HG02840 (cell line): ENCODE data around the gene CHST10.
"Not testable (repeated sequence)": the region's sequence is repeated elsewhere in the genome, so short reads cannot be mapped to it uniquely, and the experiment has no call there.

ENCODE experiments used
- ATAC-seq: cut with Tn5 transposase; IDR thresholded peaks from one replicate; pipeline ENCODE4 v1.9.1; 2021; ENCODE audit warnings: mild to moderate bottlenecking, moderate library complexity, moderate number of reproducible peaks; ENCODE audit not compliant: unreplicated experiment, low FRiP score

CHST10 gene, protein sequence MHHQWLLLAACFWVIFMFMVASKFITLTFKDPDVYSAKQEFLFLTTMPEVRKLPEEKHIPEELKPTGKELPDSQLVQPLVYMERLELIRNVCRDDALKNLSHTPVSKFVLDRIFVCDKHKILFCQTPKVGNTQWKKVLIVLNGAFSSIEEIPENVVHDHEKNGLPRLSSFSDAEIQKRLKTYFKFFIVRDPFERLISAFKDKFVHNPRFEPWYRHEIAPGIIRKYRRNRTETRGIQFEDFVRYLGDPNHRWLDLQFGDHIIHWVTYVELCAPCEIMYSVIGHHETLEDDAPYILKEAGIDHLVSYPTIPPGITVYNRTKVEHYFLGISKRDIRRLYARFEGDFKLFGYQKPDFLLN

DNA sequence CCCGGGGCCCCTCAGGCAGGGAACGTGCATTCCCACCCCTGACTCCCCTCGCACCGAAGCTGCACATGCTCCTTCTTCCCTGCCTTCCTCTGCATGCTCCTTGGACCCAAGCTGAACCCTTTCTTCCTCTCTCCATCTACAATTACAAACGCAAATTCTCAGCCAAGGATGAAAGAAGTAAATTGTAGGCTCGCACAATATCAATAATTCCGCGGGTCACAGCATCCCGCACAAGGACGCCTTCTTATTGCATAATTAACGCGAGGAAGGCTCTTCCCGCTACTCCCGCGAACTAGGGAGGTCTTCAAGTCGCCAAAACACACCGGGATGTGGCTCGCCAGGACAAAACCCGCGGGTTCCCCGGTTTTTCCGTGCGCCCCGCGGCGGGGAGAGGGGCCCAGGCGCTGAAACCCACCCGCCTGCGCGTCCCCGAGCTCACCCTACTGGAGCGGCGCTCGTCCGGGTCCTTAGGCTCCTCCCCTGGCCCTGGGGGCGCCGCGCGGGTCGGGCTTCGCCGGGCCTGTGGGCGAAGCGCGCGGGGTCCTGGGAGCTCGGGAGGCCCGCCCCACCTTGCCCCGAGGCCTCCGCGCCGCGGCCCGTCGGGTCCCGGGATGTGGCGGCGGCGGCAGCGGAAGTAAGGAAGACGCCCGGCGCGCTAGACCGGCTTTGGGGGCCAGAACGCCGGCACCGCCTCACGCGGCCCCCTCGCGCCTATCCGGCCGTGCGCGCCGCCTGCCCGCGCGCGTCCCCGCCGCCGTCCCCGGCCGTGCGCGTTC, at the start of gene CHST10:
CHST10 (minus strand) TSS at position 734 of the 776 bp plus-strand sequence. CDS start 10,993 bp downstream, outside the sequence.
- ATAC-seq = peak; percentile 92

DNA sequence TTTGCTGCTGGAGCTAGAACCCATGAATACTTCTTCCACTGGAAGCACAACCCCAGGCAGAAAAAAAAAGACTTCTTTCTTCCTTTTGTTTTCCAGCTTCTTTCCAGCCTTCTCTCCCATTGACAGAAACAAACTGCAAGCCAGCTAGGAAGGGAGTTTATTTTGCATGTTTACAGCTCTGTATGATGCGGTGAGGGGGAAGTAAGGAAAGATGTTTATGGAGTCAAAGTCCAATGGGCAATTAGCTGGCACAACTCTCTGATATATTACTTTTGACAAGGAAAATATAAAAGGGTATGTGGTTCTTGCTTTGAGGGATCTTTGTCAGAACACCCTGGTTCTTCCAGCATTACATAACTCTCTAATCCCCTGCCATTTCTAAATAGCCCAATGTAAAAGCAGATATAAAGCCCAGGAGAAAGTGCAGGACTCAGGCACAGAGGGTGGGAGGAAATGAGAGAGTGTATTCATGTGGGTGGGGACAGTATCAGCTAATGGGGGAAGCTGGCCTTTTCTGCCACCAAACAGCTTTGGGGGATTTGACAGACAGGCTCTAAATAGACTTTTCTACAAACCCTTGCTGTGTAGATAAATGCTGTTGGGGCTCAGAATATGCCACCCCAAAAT, 43.5 kb upstream of the CHST10 start:
- no peak for ATAC-seq

DNA sequence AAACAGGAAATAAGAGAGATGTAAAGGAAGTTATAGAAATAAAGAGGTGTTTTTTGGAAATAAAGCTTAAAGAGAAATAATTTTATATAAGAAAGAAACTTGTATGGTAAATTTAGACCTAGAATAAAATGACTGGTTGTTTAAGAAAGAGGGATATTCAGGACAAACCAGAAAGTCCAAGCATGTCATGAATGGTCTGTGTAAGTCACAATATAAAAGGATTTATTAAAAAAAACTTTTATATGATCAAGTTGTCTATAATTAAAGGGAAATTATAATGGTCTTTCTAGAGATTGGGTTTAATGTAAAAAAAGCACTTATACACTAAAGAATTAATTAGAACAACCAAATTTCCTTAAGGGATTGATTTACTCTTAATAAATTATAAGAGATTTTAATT, 38.9 kb upstream of the CHST10 start:
- ATAC-seq = not testable (repeated sequence)

DNA sequence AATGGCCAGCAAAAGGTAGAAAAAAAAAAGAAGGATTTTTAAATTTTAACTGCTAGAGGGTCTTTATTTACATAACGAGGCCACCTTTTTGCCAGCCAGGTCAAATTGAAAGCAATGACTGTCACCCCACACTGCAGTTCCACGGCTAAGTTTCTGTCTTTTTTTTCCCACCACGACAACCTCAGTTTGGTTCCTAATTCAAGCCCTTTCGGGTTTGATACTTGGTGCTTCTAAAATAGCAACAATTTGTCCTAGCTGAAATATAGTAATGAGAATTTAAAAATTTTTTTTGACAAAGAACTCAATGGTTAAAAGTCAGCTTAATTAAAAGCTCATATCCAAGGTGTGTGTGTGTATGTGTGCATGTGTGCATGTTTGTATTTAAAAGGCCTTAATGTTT, 36.4 kb upstream of the CHST10 start:
- ATAC-seq = no peak

DNA sequence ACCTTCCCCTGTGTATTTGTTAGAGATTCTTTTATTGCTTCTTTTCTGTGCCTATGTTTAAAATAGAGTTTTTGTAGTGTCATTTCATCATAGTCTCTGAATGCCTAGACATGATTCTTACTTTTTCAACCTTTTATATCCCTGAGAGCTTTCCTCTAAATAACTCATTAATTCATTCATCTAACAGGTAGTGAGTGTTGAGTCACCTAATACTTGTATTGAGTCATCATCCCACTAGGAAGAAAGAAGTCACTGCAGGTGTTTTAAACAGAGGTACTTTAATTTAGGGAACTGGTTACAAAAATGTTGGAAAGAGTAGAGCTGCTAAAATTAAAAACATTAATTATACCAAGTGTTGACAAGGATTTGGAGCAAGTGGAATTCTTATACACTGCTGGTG, 34.3 kb upstream of the CHST10 start:
- no peak for ATAC-seq

DNA sequence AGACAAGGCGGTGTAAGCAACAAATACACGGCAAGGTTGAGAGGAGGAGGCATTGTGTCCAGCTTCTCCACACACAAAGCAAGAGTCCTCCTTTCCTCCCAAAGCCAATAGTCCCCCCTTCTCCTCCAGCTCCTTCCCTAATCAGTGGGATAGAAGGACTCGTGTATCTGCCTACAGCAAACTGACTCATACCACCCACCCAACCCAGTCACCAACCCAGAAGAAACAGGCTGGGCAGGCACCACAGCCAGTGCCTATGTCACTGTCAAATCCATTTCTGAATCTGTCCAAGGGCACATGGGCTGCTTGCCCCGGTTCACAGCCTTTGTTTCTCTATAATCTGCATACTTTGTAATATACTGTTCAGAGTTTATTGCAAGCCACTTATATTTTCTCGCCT, 33.6 kb upstream of the CHST10 start:
- ATAC-seq = no peak

DNA sequence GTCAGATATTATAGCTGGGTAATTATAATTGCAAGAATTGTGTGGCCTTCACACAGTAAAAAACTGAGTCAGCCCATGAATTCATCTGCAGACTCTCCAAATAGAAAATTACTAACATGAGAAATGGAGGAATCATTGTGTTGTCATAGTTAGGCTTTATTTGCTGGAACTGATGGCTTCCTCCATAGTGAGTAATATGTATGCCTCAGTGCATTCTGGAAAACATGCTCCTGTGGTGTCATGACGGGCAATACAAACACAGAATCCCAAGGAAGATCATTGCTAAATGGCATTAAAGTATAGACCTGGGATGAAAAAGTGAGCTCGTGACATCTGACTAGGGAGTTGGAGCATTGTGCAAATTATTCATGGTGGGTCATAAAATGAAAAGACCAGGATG, 29.2 kb upstream of the CHST10 start:
- ATAC-seq = no peak

DNA sequence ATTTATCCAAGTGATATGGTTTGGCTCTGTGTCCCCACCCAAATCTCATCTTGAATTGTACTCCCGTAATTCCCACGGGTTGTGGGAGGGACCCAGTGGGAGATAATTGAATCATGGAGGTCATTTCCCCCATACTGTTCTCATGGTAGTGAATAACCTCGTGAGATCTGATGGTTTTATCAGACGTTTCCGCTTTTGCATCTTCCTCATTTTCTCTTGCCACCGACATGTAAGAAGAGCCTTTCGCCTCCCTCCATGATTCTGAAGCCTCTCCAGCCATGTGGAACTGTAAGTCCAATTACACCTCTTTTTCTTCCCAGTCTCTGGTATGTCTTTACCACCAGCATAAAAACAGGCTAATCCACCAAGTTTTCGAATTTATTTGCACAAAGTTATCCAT, 20.3 kb upstream of the CHST10 start:
- ATAC-seq = no peak

DNA sequence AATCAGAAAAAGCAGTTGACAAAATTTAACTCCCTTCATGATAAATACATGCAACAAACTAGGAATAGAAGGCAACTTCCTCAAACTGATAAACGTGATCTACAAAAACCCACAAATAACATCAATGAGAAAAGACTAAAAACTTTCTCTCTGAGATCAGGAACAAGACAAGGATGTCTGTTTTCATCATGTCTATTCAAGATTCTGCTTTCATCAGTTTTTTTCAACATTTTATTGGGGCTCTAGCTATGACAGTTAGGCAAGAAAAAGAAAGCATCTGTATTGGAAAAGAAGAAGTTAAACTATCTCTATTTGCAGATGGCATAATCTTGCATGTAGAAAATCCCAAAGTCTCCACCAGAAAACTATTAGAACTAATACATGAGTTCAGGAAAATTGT, 12.3 kb upstream of the CHST10 start:
- ATAC-seq = no peak

DNA sequence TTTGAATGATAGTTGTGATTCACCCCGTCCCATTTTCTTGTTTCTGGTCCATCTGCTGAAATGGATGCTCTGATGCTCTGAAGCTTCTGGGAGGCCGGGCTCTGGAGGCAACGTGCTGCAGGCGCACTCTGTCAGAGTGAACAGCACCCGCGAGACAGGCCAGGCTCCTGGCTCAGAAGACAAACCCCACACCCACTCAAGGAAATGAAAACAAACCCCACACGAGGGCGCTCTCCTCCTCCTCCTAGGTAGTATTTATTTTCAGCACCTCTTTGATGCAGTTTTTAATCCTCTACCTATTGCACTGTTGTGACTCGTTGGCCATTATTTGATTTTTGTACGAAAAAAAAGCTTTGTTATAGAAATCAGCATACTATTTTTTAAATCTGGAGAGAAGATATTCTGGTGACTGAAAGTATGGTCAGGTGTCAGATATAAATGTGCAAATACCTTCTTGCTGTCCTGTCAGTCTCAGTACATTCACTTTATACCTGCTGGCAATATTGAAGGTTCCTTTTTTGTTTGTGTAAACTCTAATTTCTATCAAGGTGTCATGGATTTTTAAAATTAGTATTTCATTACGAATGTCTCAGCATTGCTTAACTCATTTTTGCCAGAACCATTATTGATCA, 10.3 kb upstream of the CHST10 start:
- no peak for ATAC-seq

DNA sequence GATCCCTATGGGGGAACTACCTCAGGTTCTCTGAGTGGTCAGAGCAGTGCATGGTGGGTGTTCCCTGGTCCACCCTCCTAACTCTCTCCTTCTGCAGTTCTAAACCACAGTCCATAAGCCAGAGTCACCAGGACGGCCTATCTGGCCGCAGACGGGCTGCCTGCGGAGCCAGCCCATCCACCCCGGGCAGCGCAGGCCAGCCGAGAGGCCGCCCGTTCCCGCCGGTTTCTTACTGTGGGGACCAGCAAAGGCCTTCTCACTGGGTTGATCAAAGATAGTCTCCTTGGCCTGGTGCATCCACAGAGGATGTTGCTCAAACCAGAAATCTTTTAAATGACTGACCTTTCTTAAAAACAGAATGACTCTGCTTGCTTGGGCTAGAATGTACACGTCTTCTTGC, 9.6 kb upstream of the CHST10 start:
- ATAC-seq = no peak

DNA sequence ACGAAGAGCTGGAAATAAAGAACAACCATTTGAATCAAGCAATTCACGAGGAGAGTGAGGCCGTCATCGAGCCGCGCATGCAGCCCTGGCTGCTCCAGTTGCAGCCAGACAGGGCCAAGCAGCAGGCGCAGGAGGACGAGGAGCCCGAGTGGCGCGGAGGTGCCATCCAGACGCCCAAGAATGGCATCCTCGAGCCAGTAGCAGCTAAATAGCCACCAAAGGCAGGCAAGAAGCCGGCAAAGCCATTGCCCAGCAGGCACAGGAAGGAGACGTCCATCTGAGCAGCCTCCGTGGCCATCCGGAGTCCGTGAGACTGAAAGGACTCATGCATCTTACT, 8.9 kb upstream of the CHST10 start:
- no peak for ATAC-seq

DNA sequence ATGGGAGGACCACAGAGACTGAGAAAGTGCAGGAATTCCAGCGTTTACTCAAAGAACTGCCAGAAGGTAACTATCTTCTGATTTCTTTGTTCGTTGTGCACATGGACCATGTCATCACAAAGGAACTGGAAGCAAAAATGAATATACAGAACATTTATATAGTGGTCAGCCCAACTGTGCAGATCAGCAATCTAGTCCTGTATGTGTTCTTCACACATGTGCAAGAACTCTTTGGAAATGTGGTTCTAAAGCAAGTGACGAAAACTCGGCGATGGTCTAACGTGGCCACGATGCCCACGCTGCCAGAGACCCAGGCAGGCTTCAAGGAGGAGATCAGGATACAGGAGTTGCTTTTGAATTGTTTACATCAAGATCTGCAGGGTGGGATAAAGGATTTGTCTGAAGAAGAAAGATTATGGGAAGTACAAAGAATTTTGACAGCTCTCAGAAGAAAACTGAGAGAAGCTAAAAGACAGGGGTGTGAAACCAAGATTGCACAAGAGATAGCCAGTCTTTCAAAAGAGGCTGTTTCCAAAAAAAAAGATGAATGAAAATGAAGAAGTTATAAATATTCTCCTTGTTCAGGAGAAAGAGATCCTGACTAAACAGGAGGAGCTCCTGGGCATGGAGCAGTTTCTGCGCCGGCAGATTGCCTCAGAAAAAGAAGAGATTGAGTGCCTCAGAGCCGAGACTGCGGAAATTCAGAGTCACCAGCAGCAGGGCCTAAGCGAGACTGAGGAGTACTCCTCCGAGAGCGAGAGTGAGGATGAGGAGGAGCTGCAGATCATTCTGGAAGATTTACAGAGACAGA, 8.3 kb upstream of the CHST10 start:
- no peak for ATAC-seq

DNA sequence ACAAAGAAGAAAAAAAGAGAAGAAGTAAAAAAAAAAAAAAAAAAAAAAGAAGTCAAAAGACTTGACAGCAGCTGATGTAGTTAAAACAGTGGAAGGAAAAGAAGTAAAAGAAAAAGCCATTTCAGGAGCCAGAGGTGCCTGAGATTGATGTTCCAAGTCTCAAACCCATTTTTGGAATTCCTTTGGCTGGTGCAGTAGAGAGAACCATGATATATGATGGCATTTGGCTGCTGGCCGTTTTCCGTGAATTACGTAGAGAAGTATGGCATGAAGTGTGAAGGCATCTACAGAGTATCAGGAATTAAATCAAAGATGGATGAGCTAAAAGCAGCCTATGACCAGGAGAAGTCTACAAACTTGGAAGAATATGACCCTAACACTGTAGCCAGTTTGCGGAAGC, 7.6 kb upstream of the CHST10 start:
- no peak for ATAC-seq

DNA sequence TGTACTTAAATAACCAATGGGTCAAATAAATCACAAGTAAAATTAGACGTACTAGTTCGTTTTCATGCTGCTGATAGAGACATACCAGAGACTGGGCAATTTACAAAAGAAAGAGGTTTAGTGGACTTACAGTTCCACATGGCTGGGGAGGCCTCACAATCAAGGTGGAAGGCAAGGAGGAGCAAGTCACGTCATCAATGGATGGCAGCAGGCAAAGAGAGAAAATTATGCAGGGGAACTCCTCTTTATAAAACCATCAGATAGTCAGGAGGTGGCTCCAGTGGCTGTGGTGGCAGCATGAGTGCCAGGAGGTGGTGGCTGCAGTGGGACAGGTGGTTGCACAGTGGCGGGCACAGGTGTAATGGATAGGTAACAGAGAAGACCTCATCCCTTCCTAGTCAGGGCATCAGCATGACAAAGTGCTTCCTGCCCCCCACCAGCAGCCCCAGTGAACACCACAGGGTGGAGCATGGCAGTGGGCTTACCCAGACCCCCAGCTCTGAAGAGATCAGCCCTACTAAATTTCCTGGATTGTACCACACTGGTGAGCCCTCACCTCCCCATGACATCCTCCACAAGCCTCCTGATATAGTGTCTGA, 6.9 kb upstream of the CHST10 start:
- ATAC-seq = no peak

DNA sequence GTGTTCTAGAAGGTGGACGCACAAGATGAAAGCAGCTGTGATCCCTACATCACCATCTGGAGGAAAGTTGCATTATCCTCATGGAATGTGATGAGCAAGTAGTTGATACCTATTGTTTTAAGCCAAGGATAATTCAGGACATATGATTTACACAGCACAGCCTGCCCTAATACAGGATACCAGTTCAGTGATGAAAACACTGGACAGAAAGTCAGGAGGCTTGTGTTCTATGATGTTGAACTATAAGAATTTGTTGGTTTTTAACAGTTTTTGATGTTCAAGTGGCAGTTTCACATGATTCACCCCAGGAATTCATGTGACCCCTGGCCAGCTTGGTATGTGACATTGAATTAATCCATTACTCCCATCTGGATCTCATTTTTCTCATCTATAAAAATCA, 6.2 kb upstream of the CHST10 start:
- no peak for ATAC-seq

DNA sequence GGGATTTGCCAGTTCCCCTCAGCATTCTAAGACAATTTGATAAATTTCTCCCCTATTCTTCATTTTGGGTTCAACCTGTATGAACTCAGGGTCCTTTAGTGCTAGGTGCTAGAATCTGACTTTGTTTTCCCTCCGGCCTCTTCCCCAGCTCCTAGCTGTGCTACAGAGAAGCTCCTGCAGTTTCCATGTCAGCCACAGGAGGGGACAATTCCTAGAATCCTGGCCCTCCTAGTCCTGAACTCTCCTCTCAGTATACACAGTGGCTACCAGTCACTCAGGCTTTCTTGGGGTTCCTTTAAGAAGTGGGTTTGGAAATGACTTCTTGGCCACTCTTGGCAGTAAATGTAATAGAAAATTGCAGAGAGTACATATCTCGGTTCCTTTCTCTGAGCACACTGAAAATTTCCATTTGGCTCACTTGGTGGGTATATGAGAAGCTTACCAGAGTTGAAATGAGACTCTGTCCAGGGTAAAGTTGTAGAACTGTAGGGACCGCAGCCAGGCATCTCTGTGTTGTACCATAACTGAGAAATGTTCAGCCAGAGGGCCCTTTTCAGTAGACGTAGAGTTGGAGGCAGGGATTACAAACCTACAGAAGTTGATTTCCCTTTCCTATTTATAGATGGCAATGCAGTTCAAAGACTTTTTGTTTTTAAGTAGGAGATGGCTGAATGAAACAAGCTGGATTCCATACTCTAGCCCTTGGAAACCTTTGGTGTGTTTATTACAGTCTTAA, 5.0 kb upstream of the CHST10 start:
- ATAC-seq = no peak

DNA sequence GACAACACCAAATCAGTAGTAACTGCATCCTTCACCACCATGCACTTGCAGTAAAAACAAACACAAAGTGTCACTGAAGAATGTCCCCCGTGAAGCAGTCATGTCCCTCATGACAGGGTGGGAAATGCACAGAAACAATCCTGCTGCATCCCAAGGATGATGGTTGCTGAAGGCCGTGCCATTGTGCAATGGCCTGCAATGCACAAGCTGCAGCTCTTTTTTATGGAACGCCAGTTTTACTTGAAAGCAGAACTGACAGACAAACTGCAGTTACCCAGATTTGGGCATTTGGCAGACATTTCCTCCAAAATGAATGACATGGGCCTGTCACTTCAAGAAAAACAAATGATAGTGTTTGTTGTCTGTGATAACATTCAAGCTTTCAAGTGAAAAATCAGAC, 2.4 kb upstream of the CHST10 start:
- no peak for ATAC-seq

DNA sequence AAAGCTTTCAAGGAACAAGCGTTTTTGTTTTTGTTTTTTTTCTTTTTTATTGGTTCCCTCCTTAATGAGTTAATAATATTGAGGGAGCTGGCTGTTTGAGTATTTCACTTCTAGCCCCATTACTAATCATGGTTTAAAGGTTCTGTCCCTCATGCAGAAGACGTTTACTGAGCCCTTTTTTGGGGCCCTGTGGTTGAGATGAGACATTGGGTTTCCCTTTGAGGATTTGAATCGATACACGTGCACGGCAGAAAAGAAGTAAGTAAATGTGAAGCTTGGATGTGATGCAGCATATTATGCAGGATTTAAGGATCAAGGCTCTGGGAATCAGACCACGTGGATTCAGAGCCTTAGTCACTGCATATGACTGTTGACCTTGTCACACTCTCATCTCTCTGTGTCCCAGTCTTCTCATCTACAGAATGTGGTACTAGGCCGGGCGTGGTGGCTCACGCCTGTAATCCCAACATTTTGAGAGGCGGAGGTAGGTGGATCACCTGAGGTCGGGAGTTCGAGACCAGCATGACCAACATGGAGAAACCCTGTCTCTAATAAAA, 1.0 kb upstream of the CHST10 start:
- ATAC-seq = no peak
